Suppressor macrophage treated with lipopolysaccharide for 1 hour (primary cell): ENCODE measurements around the gene MYO7B.
A peak's percentile ranks its signal among the peaks of the same experiment; 100 is the strongest.
"Not testable (repeated sequence)": the region's sequence is repeated elsewhere in the genome, so short reads cannot be mapped to it uniquely, and the experiment has no call there.

ENCODE experiments used
- DNase-seq, 3 donors: peaks; one replicate each; pipeline ENCODE4 v3.0.0-alpha.2; 2020 to 2022

Gene MYO7B

GRCh38 chr2:127524198-127524834 is 11.2 kb upstream of the MYO7B start:
- not testable (repeated sequence) for DNase-seq

GRCh38 chr2:127525691-127526131 is 9.8 kb upstream of the MYO7B start:
- DNase-seq, result peak in 2 of 3 donors; percentile 13 to 23

DNA sequence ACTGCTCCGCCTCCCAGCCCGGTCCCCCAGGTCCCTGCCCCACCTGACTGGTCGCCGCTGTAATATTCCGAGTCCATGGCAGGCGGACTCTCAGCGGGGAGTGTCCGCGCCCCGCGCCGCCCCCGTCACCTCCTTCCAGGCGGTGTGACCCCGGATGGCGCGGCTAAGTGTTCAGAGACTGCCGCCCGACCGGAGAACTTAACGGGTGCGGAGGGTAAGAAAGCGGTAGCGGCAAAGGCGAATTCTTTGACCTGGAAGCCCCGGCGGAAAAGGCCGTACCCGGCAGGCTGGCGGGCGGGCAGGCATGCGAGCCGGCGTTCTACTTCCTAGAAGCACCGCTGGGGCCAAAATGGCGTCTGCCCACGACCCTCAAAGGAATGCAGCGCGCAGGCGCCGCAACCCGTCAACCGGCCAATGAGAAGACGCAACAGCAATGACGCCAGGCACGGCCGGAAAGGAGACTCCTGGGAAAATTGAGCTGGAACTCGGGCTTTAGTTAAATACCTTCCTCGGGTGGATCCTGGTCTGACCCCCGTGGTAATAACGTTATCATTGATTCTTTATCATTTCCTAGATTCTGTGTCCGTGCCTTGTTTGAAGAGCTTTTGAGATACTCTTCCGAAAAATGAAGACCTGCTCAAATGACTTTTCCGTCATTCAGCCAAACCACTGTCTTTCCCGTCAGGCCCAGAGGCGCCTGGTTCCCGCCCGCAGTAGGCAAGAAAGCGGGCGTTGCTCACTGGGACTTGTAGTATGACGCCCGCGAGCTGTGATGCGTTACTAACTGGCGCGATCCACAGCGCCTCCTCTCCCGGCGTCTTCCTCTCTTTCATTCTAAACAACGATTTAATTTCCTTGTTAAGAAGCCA is 9.1 kb upstream of the MYO7B start, which contains the start of gene IWS1:
Gene IWS1 (minus strand): TSS at position 358 of the 869 bp plus-strand sequence. CDS start 281 bp downstream, at position 77.
- peak; percentile 98 to 99 (median 98) for DNase-seq

DNA sequence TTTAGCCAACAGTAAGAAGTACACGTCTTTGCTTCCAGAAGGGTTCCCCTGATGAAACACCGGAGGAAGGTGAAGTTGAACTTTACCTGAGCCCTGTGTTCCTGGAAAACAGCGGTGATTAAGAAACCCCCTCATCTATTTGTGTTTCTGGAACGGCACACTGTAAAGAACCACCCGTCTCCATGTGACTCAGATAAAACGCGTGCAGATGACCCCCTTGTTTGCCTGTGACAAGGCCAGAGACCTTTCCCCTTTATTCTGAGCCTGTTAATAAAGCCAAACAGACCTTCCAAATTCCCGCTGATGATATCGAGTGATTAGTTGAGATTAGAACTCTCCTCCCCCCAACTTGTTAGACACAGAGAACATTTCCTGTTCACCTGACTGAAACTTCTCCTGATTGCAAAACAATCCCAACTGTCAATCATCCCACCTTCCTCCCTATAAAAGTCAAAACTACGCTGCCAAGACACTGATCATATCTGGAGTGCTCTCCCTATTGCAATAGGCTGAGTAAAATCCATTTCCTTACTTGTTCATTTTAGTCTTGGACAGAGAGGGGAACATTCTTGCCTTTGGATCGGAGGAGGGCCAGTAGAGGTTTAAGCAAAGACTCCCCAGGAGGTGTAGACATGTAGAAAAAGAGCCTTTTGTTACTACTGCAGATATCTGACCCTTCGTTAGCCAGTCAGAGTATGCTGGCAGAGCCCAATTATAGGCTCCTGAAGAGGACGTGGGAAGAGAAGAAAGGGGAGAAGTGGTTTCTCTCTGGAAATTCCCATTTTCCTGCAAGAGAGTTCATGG is 8.3 kb upstream of the MYO7B start:
- DNase-seq, result peak in 1 of 3 donors; percentile 21

GRCh38 chr2:127528487-127528886 is 7.0 kb upstream of the MYO7B start:
- DNase-seq, result no peak

DNA sequence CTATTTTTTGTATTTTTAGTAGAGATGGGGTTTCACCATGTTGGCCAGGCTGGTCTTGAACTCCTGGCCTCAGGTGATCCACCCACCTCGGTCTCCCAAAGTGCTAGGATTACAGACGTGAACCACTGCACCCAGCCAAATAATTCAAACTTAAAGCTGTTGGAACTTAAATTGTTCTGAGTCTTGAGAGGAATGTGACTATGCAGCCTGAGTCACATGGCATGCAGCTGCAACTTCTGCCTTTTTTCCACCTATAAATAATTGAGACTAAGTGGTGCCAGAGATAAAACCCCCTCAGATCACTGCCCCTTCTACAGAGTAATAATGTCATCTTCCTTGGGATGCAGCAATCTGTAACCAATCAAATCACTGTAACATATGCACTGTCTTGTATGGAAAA is 6.1 kb upstream of the MYO7B start:
- not testable (repeated sequence) for DNase-seq

DNA sequence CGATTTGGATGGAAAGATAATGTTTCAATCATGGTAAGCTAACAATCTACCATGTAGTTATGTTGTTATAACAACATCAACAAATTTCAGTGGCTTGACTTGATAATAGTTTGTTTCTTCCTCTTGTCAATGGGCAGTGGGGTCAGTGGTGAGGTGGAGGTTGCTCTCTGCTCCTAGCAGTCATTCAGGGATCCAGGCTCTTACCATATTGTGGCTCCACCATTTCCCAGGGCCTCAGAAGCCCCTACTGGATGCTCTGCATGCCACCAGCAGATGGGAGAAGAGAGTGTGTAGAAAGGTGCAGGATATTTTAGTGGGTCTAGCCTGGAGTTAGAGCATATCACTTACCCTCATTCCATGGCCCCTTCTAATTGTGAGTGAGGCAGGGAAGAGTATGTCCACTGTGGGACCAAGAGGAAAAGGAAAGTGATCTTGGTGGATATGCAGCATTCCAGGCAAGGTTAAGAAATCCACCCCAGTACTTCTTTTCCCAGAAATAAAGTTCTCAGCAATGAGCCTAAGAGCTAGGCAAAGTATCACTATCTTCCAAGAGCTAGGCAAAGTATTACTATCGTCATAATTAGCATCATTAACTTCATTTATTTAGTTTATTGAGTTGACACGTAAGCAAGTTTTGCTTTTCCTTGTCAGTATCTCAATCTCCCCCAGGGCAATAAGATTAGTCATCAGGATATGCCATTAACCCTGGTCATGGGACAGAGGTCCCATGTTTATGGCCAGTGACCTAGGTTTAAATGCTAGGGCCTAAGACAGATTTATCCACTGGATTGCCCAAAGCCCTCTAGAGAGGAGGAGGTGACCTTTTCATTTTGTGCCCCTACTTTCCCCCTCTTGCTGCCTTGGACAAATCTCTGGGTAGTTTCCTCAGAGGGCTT is 5.0 kb upstream of the MYO7B start:
- peak; percentile 10 to 30 (median 14) for DNase-seq

- no peak for DNase-seq
Measured at GRCh38 chr2:127531221-127531648, 4.2 kb upstream of the MYO7B start.

DNA sequence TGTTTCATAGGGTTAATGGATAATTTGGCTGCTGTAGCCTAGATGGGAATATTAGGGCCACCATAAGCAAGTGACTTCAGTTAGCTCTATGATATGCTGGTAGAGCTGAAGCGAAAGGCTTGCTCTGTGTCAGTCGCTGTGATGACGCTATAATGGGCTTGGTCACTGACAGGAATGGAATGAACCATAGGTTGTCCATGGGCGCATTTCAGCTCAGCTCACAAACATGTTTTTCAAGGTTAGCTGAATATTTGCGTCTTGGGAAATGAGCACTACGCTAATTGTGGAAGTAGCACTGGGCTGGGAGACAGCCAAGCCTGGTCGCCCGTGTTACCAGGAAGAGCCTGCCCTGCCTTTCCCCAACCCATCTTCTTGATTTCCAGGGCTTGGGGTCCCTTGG is 3.2 kb upstream of the MYO7B start:
- DNase-seq, result no peak

GRCh38 chr2:127535918-127536317 is 435 bp downstream of the MYO7B start:
- no peak for DNase-seq

DNA sequence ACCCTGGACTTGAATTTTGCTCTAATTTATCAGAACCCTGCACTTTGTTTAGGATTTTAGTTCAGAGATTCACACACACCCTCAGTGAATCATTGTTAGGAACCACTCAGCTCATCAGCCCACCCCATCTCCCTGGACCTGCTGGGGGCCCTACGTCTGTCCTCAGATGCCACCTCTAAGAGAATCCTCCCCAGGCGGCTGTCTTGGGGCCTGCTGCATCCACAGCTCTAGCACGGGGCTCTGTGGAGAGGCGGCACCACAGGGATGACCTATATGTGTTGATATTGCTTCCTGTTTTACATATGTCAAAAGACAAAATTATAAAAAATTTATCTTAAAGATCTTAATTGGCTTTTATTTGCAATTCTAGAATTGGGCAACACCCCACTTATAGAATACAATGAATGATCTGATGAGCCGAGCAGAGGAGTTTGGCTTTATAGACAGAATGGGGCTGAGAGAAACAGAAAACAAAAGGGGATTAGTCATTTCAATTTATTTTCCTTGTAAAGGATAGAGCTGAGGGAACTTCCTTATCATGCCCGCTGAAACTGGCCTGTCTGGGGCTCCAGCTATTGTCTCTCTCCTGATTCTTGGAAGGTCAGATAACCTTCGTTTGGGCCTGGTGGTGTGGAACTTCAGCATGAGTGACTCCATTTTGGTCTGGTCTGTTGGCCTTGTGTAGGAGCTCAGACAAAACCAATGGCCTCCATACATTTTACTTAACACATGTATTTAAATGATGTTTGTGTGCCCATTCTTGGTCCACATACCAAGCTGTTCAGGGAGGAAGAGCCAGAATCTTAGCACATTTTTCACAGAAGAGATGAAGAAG is 1.4 kb downstream of the MYO7B start:
- DNase-seq, result peak in 1 of 3 donors; percentile 21

DNA sequence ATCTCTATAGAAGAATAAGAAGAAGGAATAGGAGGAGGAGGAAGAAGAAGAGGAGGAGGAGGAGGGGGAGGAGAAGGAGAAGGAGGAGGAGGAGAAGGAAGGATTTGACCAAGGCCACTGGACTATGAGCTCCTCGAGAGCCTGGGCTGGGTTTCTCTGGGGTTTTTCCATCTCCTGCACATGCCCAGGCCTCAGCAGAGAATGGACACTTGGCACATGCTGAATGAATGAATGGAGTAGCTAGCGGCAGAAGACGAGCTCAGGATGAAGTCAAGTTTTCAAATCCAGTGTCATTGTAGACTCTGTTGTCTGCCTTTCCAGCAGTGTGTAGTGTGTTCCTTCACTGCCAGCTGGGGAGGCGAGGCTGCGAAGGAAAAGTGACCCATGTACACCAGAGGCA is 2.2 kb downstream of the MYO7B start:
- no peak for DNase-seq

DNA sequence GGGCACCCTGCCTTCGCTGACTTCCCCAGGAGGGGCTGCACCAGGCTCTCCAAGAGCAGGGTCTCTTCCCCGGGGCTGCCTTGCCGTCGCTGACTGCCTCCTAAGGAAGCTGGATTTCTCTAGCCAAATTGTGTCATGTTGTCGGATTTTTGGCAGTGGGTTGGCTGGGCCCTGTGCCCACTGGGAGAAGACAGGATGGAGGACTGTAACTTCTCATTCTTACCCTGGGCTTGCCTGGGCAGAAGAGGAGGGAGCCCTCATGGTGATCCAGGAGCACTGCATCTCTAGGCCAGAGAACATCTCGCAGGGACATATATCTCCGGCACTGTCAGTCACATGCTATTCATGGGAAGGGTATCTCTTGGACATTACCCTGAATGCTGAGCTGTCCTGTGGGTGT is 6.3 kb downstream of the MYO7B start:
- no peak for DNase-seq

DNA sequence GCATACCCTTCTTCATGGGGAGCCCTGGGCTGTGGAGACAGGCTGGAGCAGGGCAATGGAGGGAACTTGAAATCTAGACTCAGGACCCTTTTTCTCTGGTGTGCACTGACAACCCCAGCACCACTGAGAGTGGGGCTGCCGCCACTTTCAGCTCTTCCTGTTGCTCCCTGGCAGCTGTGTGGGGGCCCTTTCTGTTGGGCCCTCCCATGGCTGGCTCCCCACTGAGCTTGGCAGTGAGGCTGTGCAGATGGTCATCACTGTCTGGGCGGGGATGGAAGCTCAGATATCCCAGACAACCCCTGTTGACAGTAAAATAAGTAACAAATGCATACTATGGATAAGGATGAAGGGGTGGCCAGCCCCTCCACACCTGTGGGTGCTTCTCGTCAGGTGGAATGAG is 6.7 kb downstream of the MYO7B start:
- DNase-seq, result no peak

DNA sequence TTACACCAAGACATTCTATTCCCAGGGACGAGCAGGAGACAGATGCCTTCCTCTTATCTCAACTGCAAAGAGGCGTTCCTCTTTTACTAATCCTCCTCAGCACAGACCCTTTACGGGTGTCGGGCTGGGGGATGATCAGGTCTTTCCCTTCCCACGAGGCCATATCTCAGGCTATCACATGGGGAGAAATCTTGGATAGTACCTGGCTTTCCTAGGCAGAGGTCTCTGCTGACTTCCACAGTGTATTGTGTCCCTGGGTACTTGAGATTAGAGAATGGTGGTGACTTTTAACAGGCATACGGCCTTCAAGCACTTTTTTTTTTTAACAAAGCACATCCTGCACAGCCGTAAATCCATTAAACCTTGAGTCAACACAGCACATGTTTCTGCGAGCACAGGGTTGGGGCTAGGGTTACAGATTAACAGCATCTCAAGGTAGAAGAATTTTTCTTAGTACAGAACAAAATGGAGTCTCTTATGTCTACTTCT is 7.6 kb downstream of the MYO7B start:
- DNase-seq, result not testable (repeated sequence)

DNA sequence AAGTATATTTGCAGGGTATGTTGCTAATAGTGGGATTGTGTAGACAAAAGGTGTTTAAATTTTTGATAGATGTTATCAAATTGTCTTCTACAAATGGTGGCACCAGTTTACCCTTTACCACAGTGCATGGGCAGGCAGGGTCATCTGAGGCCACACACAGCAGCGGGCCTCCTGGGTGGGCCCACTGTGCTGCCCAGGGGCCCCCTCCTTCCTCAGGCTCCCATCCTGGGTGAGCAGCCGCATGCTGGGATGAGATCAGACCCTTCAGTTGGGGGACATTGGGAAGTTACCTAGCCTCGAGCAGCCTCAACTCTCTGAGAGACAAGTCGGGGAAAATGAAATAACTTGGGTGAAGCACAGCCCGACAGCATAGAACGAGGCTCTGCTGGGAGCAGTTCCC is 9.7 kb downstream of the MYO7B start:
- DNase-seq, result no peak

DNA sequence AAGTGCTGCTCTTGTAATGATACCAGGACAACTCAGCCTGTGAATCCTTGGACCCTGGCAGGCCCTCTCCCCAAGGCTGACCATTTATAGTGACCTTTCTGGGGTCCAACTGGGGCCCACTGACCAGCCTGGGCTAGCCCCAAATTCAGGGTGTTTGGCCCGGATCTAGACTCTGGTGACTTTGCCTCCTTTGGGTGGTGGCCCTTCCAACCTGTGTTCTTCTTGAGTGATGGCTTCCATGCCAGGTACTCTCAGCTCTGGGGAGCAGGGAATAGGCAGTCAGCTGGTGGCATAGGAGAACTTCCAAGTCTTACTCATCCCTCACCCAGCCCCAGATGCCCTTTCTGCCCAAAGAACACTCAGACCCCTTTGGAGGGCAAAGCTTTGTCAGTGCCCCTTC is 10.3 kb downstream of the MYO7B start:
- DNase-seq, result no peak

- no peak for DNase-seq
Measured at GRCh38 chr2:127546797-127547196, 11.3 kb downstream of the MYO7B start.

DNA sequence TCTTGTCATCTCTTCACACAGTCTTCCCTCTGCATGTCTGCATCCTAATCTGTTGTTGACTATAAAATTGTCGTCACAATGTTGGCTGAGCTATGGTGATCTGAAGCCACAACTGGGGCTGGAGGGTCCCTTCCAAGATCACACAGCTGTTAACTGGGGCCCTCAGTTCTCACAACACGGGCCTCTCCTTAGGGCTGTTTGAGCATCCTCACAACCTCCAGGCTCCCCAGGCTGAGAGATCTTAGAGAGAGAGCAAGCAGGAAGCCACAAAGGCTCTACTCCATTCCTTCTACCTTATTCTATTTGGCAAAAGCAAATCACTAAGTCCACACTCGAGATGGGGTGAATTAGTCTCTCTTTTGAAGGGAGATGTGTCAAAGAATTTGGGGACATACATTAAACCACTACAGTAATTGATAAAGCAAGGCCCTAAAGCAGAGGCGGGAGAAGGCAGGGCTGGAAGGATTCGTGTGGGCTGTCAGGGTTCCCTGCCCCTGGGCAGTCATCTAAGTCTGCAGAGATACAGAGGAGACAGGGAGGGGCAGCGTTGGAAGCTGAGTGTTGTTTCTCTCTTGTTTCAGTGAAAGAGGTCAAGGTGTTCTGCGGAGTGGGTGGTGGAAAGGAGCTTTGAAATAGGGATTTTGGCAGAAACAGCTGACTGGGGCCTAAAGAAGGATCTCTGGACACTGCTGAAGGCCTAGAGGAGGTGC is 15.9 kb downstream of the MYO7B start:
- no peak for DNase-seq

DNA sequence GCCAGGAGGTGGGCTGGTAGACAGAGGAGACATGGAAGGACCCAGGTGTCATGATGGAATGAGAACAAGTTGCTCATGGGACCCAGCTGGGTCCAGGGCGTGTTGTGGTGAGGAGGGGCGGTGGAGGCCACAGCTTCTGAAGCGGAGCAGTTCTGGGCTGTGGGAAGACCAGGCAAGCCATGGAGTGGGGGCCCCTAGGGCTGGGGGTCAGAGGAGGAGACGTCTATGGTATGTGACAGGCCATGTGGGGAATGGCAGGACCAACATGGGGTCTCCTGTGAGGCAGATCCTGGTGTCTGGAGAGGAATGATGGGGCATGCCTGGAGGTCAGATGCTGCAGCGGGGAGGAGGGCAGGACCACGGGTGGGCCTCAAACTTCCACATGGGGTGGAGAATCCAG is 16.9 kb downstream of the MYO7B start:
- DNase-seq, result no peak
